Stomach (tissue), 9 donors: Measurements from ENCODE around the gene CDH22. TPM values are rescaled to one million over a fixed set of nuclear protein-coding genes. Genes with fewer than 3 reads are reported as not detected.

Experiments used
- DNase-seq, 2 donors: peaks; one replicate each; pipeline versions ENCODE4 v3.0.0 to v3.0.0-alpha.2; 2013 to 2019
- H3K27ac ChIP-seq, 5 donors: fragments of 200-600 bp in 4 of 5; sonication (generic) in 4 of 5; one replicate each; pipeline ENCODE4 v1.5.1; 2013 to 2019; ENCODE audit warnings: mild to moderate bottlenecking in 1 of 5, moderate library complexity in 1 of 5
- H3K27me3 ChIP-seq, 3 donors: fragments of 200-600 bp; sonication (generic); one replicate each; pipeline ENCODE4 v1.5.1; 2017 to 2019; ENCODE audit warnings: mixed run types in 1 of 3
- H3K36me3 ChIP-seq, 4 donors: fragments of 200-600 bp; sonication (generic); 1 replicate in 3 of 4; 2 replicates in 1 of 4; pipeline ENCODE4 v1.5.1; 2016 to 2019
- H3K4me1 ChIP-seq, 4 donors: fragments of 200-600 bp; sonication (generic); one replicate each; pipeline ENCODE4 v1.5.1; 2016 to 2019
- H3K4me3 ChIP-seq, 4 donors: fragments of 200-600 bp; sonication (generic) in 3 of 4; one replicate each; pipeline ENCODE4 v1.5.1; 2016 to 2019; ENCODE audit warnings: mild to moderate bottlenecking in 1 of 4
- H3K9me3 ChIP-seq, 4 donors: fragments of 200-600 bp; sonication (generic); one replicate each; pipeline ENCODE4 v1.5.1; 2016 to 2019
- EP300 ChIP-seq: sonication (generic); formaldehyde crosslinking; IDR thresholded peaks from one replicate; pipeline ENCODE4 v1.6.1; 2017; ENCODE audit warnings: antibody characterized with exemption
- POLR2A ChIP-seq, 4 donors: fragments of 450-650 bp; IDR thresholded peaks; one replicate each; pipeline ENCODE4 v1.6.1; 2016; ENCODE audit warnings: antibody characterized with exemption in 4 of 4, control low read depth in 2 of 4, mild to moderate bottlenecking in 1 of 4, moderate library complexity in 1 of 4
- POLR2AphosphoS5 ChIP-seq, 3 donors: sonication (generic); formaldehyde crosslinking; IDR thresholded peaks; one replicate each; pipeline ENCODE4 v1.6.1; 2016; ENCODE audit warnings: antibody characterized with exemption in 3 of 3
- WGBS, 5 donors: extraction: QIAGEN DNeasy Blood & Tissue Kit in 3 of 5; methylation state at CpG; one replicate each; pipeline versions ENCODE4 v1.1.5 to v1.1.7; 2013 to 2018; 5-methylcytosine and 5-hydroxymethylcytosine counted together
- intact Hi-C: fragments of 100-400 bp; cut with DNase I; formaldehyde crosslinking; loops from one replicate; pipeline ENCODE4 v1.15.1; 2023; ENCODE audit warnings: low total_unique reads
- polyA plus RNA-seq, 3 donors: library from polyadenylated mRNA; stranded (reverse); fragments of 200-250 nt; gene quantifications; one replicate each; pipeline ENCODE4 v1.2.3, GENCODE V29; 2013
- total RNA-seq, 5 donors: library from RNA; depleted of rRNA; stranded (reverse); fragments of >200 nt; gene quantifications; one replicate each; pipeline versions ENCODE4 v1.1.0 to v1.2.3, GENCODE V29; 2014 to 2016
- TF ChIP-seq, protein P1 (sequence below), 7 experiments: fragments of 450-650 bp in 4 of 7; fragments of 200-600 bp in 3 of 7; sonication (generic) in 3 of 7; IDR thresholded peaks; one replicate each; pipeline ENCODE4 v1.5.1; 2016 to 2019; ENCODE audit warnings: antibody characterized with exemption in 7 of 7, control low read depth in 2 of 7, mild to moderate bottlenecking in 1 of 7
- donor health status: healthy with polysubstance abuse.
- donor health status: Bipolar disorder and iron deficiency.
- donor health status: healthy.

Gene CDH22
- total and polyA plus RNA-seq, 8 donors, result 0.18 to 0.60 (median 0.19) TPM; not detected in 5

DNA sequence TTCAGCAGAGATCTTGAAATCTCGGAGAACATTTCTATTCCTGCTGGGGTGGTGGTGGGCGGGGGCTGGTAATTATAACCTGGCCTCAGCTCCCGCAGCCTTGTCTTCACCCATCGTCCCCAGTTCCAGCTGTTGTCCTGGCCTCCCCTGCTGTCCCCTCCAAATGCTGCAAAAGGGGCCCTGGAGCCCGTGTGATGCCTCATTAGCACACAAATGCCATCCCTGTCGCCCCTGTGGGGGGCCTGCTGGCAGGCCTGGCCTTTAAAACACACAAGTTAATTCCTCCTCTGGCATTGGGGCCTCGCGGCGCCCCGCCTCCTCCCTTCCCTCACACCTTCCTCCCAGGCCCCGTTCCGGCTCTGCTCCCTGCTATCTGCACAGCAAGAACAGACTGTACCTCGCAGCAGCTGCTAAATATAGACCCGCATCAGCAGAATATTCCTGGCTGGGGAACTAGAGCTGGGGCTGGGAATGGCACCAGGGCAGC is 85.7 kb downstream of the CDH22 start:
- 22 to 36% (median 32%) methylated on average over 10 to 14 of the region's 14 CpGs for WGBS, 5 donors

DNA sequence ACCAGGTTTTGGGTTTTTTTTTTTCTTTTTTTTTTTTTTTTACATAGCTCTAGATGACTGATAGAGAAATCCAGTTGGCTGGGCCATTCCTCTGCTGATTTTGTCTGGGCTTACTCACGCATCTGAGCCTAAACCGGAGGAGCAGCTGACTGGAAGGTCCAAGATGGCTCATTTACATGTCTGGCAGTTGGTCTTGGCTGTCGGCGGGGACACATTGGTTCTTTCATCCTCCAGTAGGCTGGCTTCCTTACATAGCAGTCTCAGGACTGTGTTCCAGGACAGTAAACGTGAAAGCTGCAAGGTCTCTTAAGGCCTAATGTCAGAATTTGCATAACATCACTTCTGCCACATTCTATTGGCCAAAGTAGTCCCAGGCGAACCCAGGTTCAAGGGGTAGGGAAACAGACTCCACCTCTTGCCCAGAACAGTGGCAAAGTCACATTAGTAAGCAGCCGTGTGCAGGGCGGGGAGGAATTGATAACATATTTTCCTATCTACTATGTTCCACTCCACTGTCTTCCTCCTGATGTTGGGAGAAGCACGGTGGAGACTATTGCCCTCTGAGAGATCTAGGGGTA is 87.0 kb downstream of the CDH22 start:
- DNase-seq, result no peak
- WGBS, 5 donors, result 70 to 79% (median 75%) methylated on average over 9 of the region's 9 CpGs
- H3K27ac ChIP-seq, result no peak overlapping the region
- H3K4me3 ChIP-seq, result no peak overlapping the region
- H3K9me3 ChIP-seq, result no peaks in the 10 kb centered on the region
- H3K27me3 ChIP-seq, result peaks cover 0 to 21% (median 6%) of the 10 kb centered on the region in 3 donors
- peaks cover 0 to 17% (median 10%) of the 10 kb centered on the region in 4 donors for H3K4me1 ChIP-seq
- no peaks in the 10 kb centered on the region for H3K36me3 ChIP-seq
- TF ChIP-seq, protein P1, sequence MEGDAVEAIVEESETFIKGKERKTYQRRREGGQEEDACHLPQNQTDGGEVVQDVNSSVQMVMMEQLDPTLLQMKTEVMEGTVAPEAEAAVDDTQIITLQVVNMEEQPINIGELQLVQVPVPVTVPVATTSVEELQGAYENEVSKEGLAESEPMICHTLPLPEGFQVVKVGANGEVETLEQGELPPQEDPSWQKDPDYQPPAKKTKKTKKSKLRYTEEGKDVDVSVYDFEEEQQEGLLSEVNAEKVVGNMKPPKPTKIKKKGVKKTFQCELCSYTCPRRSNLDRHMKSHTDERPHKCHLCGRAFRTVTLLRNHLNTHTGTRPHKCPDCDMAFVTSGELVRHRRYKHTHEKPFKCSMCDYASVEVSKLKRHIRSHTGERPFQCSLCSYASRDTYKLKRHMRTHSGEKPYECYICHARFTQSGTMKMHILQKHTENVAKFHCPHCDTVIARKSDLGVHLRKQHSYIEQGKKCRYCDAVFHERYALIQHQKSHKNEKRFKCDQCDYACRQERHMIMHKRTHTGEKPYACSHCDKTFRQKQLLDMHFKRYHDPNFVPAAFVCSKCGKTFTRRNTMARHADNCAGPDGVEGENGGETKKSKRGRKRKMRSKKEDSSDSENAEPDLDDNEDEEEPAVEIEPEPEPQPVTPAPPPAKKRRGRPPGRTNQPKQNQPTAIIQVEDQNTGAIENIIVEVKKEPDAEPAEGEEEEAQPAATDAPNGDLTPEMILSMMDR (IDR thresholded peaks at IDR 0.05), result no peak
- TF ChIP-seq EP300 (no peak), POLR2AphosphoS5 (IDR thresholded peaks at IDR 0.05) (no peak)
- intact Hi-C loops, result no loop called here

More for the DNA sequence above, 85.7 kb downstream of the CDH22 start:
- H3K9me3 ChIP-seq, result no peaks in the 10 kb centered on the region
- peak overlapping the region in 2 of 5 donors; percentile 9 to 56 for H3K27ac ChIP-seq
- H3K4me3 ChIP-seq, result no peak overlapping the region
- peaks cover 0 to 17% (median 10%) of the 10 kb centered on the region in 4 donors for H3K4me1 ChIP-seq
- no peaks in the 10 kb centered on the region for H3K36me3 ChIP-seq
- no peak for TF ChIP-seq EP300
- TF ChIP-seq POLR2A (IDR thresholded peaks at IDR 0.05), result no peak
- peak; percentile 27 to 43 (median 35) for TF ChIP-seq POLR2AphosphoS5 (IDR thresholded peaks at IDR 0.05)
- TF ChIP-seq, protein P1 (IDR thresholded peaks at IDR 0.05), result no peak
- peaks cover 0 to 26% (median 18%) of the 10 kb centered on the region in 3 donors for H3K27me3 ChIP-seq
- intact Hi-C loops, result no loop called here
- peak; percentile 31 to 75 for DNase-seq

DNA sequence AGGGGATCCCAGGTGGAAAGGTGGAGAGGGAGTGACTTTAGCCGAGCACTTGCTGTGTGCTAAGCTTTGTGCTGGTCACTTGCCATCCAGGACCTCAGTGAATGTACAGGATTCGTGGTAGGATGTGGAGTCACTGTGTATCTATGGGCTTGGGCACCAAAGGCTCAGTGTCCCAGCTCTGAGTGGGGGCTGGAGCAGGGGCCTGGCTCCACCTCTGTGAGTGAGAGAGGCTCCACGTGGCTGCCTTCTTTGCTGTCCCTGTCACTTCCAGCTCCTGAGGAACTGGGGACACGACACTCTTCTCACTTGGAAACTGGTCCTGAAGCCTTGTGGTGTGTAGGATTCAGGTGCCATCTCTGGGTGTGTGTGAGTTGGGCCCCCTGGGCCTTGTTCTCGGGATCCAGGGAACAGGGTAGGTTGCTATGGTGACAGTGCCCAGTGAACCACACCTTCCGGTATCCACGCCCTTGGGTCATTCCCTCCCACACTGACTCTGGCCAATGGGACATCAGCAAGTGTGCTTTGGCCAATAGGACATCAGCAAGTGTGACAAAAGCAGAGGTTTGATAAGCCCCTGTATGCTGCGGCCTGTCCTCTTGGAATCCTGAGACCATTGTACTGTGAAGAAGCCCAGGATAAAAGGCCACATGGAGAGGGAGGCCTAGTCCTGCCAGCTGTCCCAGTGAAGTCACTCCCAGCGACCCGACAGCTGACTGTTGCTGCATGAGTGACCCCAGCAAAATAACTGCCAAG is 87.7 kb downstream of the CDH22 start:
- TF ChIP-seq, protein P1 (IDR thresholded peaks at IDR 0.05), result no peak
- TF ChIP-seq POLR2A (IDR thresholded peaks at IDR 0.05), result no peak
- Histone ChIP-seq H3K27ac (no peak overlapping the region), H3K9me3 (no peaks in the 10 kb centered on the region), H3K4me3 (no peak overlapping the region), H3K27me3 (peaks cover 0 to 22% (median 9%) of the 10 kb centered on the region in 3 donors), H3K36me3 (no peaks in the 10 kb centered on the region), H3K4me1 (peaks cover 0 to 24% (median 10%) of the 10 kb centered on the region in 4 donors)
- 39 to 55% (median 47%) methylated on average over 9 to 10 of the region's 10 CpGs for WGBS, 5 donors
- peak in 1 of 2 donors; percentile 60 for DNase-seq
- intact Hi-C loops, result no loop called here

DNA sequence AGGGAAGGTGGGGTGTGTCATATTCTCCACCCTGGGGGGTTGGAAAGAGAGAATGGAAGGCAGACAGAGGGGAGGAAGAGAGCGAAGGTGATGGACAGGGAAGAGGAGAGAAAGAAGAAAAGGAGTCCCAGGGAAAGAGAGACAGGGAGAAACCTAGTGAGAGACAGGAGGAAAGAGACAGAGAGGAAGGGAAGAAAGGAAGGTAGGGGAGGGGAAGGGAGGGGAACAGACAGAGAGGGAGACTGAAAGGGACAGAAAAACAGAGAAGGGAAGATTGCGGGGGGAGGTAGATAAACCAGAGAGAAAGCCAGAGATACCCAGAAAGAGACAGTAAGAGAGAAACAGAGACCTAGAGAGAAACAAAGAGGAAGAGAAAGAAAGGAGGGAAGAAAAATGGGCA is 88.4 kb downstream of the CDH22 start:
- 32 to 77% (median 50%) methylated on average over 2 of the region's 2 CpGs for WGBS, 5 donors
- intact Hi-C loops, result no loop called here
- H3K27ac ChIP-seq, result no peak overlapping the region
- no peaks in the 10 kb centered on the region for H3K9me3 ChIP-seq
- DNase-seq, result no peak
- H3K4me1 ChIP-seq, result peaks cover 0 to 26% (median 10%) of the 10 kb centered on the region in 4 donors
- TF ChIP-seq POLR2A (IDR thresholded peaks at IDR 0.05) (no peak), EP300 (no peak), POLR2AphosphoS5 (IDR thresholded peaks at IDR 0.05) (no peak)
- TF ChIP-seq, protein P1 (IDR thresholded peaks at IDR 0.05), result no peak
- no peak overlapping the region for H3K4me3 ChIP-seq
- peaks cover 0 to 26% (median 11%) of the 10 kb centered on the region in 3 donors for H3K27me3 ChIP-seq
- H3K36me3 ChIP-seq, result no peaks in the 10 kb centered on the region
